WTC11 (cell line): Measurements from ENCODE around the gene COX19. TPM values are rescaled to one million over a fixed set of nuclear protein-coding genes. Genes with fewer than 3 reads are reported as not detected.

Experiments
- ATAC-seq: fragments of 200-7000 bp; cut with Tn5 transposase; 2 replicates; pipeline ENCODE4 v1.10.0; 2021; ENCODE audit warnings: mild to moderate bottlenecking, moderate library complexity
- CTCF ChIA-PET: fragments of 300-600 bp; sonication (Branson Sonifier 250); formaldehyde crosslinking; loops from one replicate; lab custom pipeline; 2021; ENCODE audit warnings: antibody characterized with exemption; lab: Charles Lee
- POLR2A ChIA-PET: fragments of 350-600 bp; sonication (Branson Sonifier 250); formaldehyde crosslinking; loops from one replicate; lab custom pipeline; 2021; ENCODE audit warnings: antibody characterized with exemption; lab: Charles Lee
- DNase-seq: peaks from one replicate; pipeline ENCODE4 v3.0.0; 2021; ENCODE audit warnings: low spot score
- H3K27ac Mint-ChIP-seq: 2 replicates; pipeline ENCODE4 v1.8.0; 2021; ENCODE audit warnings: mixed read lengths
- H3K27me3 Mint-ChIP-seq: 2 replicates; pipeline ENCODE4 v1.8.0; 2021; ENCODE audit warnings: low read depth, mild to moderate bottlenecking, moderate library complexity, mixed read lengths
- H3K36me3 Mint-ChIP-seq: 2 replicates; pipeline ENCODE4 v1.8.0; 2021; ENCODE audit warnings: mixed read lengths
- H3K4me1 Mint-ChIP-seq: 2 replicates; pipeline ENCODE4 v1.8.0; 2022; ENCODE audit warnings: mixed read lengths
- H3K4me3 Mint-ChIP-seq: 2 replicates; pipeline ENCODE4 v1.8.0; 2021; ENCODE audit warnings: mild to moderate bottlenecking, moderate library complexity, mixed read lengths
- H3K9me3 Mint-ChIP-seq: 2 replicates; pipeline ENCODE4 v1.8.0; 2021; ENCODE audit warnings: mixed read lengths
- AFF4 ChIP-seq: sonication (generic); formaldehyde crosslinking; IDR thresholded peaks from 2 replicates; pipeline ENCODE4 v1.8.1; 2023; ENCODE audit warnings: mild to moderate bottlenecking, missing genetic modification reagents, borderline replicate concordance
- CREM ChIP-seq: sonication (generic); formaldehyde crosslinking; IDR thresholded peaks from 2 replicates; pipeline ENCODE4 v1.8.1; 2022; ENCODE audit warnings: mild to moderate bottlenecking, missing genetic modification reagents, moderate library complexity
- FOXK1 ChIP-seq: sonication (generic); formaldehyde crosslinking; IDR thresholded peaks from 2 replicates; pipeline ENCODE4 v1.8.0; 2022; ENCODE audit warnings: mild to moderate bottlenecking, moderate library complexity, missing genetic modification reagents
- GABPB1 ChIP-seq: sonication (generic); formaldehyde crosslinking; IDR thresholded peaks from 2 replicates; pipeline ENCODE4 v1.8.1; 2023; ENCODE audit warnings: mild to moderate bottlenecking, missing genetic modification reagents
- HMGA2 ChIP-seq: fragments of 250-450 bp; sonication (Bioruptor Pico); IDR thresholded peaks from 2 replicates; pipeline ENCODE4 v1.4.0; 2021; ENCODE audit warnings: mild to moderate bottlenecking, moderate library complexity
- IRF2 ChIP-seq: sonication (generic); formaldehyde crosslinking; IDR thresholded peaks from 2 replicates; pipeline ENCODE4 v1.8.0; 2022; ENCODE audit warnings: low read depth, missing genetic modification reagents, borderline replicate concordance
- MXD4 ChIP-seq: fragments of 250-450 bp; sonication (Bioruptor Pico); IDR thresholded peaks from 2 replicates; pipeline ENCODE4 v1.8.0; 2021; ENCODE audit warnings: mild to moderate bottlenecking, moderate library complexity, borderline replicate concordance
- SMAD3 ChIP-seq: sonication (generic); formaldehyde crosslinking; IDR thresholded peaks from 2 replicates; pipeline ENCODE4 v1.8.0; 2022; ENCODE audit warnings: missing genetic modification reagents, mild to moderate bottlenecking, borderline replicate concordance
- SP1 ChIP-seq: sonication (generic); formaldehyde crosslinking; conservative IDR thresholded peaks from 2 replicates; pipeline ENCODE4 v1.8.1; 2022; ENCODE audit warnings: missing genetic modification reagents
- TEAD1 ChIP-seq: sonication (generic); formaldehyde crosslinking; IDR thresholded peaks from 2 replicates; pipeline ENCODE4 v1.8.0; 2022; ENCODE audit warnings: mild to moderate bottlenecking, missing genetic modification reagents
- USF2 ChIP-seq: sonication (generic); formaldehyde crosslinking; IDR thresholded peaks from 2 replicates; pipeline ENCODE4 v1.8.1; 2023; ENCODE audit warnings: mild to moderate bottlenecking, missing genetic modification reagents, moderate library complexity
- ZBTB21 ChIP-seq: sonication (generic); formaldehyde crosslinking; IDR thresholded peaks from 2 replicates; pipeline ENCODE4 v1.8.1; 2023; ENCODE audit warnings: mild to moderate bottlenecking, missing genetic modification reagents, borderline replicate concordance
- ZNF138 ChIP-seq: sonication (generic); formaldehyde crosslinking; conservative IDR thresholded peaks from 2 replicates; pipeline ENCODE4 v1.8.1; 2022; ENCODE audit warnings: mild to moderate bottlenecking, moderate library complexity, missing genetic modification reagents
- total RNA-seq: library from RNA; stranded (reverse); gene quantifications from 3 replicates; pipeline ENCODE4 v1.2.3, GENCODE V29; 2021
- TF ChIP-seq, protein P1 (sequence below): fragments of 250-450 bp; sonication (Bioruptor Pico); IDR thresholded peaks from 2 replicates; pipeline ENCODE4 v2.1.2; 2022; ENCODE audit warnings: mild to moderate bottlenecking, moderate library complexity
- TF ChIP-seq, protein P2 (sequence below): sonication (generic); formaldehyde crosslinking; IDR thresholded peaks from 2 replicates; pipeline ENCODE4 v1.8.1; 2023; ENCODE audit warnings: mild to moderate bottlenecking, missing genetic modification reagents
- TF ChIP-seq, protein P3 (sequence below): sonication (generic); formaldehyde crosslinking; IDR thresholded peaks from 2 replicates; pipeline ENCODE4 v1.8.0; 2022; ENCODE audit warnings: mild to moderate bottlenecking, missing genetic modification reagents
- TF ChIP-seq, protein P4 (sequence below): sonication (generic); formaldehyde crosslinking; IDR thresholded peaks from 2 replicates; pipeline ENCODE4 v1.8.1; 2023; ENCODE audit warnings: mild to moderate bottlenecking, missing genetic modification reagents

The COX19 gene
- total RNA-seq, 1 experiment from 2014 or later, result 13.2 TPM

GRCh38 chr7:952548-953441 is 22.6 kb downstream of the COX19 start:
- no peak for ATAC-seq
- ChIA-PET POLR2A (no interaction called here), CTCF (interaction anchor here (0.8 to 1.4 kb wide), 3 partner anchors 40 to 113 kb away, joined by 3 to 5 read pairs (median 4); no protein-coding TSS in a partner anchor)
- no peaks in the 10 kb centered on the region for H3K9me3 Mint-ChIP-seq
- peaks cover 24% of the 10 kb centered on the region for H3K27me3 Mint-ChIP-seq
- no peak for DNase-seq
- TF ChIP-seq HMGA2 (CRISPR knock-in tag) (no peak), TEAD1 (CRISPR knock-in tag) (no peak), AFF4 (CRISPR knock-in tag) (no peak), FOXK1 (CRISPR knock-in tag) (no peak), CREM (CRISPR knock-in tag) (no peak), MXD4 (no peak), GABPB1 (no peak), SMAD3 (CRISPR knock-in tag) (no peak), IRF2 (CRISPR knock-in tag) (no peak), USF2 (CRISPR knock-in tag) (no peak), ZNF138 (no peak), ZBTB21 (no peak), SP1 (CRISPR knock-in tag) (no peak)
- TF ChIP-seq, protein P1, sequence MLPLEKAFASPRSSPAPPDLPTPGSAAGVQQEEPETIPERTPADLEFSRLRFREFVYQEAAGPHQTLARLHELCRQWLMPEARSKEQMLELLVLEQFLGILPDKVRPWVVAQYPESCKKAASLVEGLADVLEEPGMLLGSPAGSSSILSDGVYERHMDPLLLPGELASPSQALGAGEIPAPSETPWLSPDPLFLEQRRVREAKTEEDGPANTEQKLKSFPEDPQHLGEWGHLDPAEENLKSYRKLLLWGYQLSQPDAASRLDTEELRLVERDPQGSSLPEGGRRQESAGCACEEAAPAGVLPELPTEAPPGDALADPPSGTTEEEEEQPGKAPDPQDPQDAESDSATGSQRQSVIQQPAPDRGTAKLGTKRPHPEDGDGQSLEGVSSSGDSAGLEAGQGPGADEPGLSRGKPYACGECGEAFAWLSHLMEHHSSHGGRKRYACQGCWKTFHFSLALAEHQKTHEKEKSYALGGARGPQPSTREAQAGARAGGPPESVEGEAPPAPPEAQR (CRISPR knock-in tag), result no peak
- TF ChIP-seq, protein P2, sequence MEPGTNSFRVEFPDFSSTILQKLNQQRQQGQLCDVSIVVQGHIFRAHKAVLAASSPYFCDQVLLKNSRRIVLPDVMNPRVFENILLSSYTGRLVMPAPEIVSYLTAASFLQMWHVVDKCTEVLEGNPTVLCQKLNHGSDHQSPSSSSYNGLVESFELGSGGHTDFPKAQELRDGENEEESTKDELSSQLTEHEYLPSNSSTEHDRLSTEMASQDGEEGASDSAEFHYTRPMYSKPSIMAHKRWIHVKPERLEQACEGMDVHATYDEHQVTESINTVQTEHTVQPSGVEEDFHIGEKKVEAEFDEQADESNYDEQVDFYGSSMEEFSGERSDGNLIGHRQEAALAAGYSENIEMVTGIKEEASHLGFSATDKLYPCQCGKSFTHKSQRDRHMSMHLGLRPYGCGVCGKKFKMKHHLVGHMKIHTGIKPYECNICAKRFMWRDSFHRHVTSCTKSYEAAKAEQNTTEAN (CRISPR knock-in tag), result no peak
- TF ChIP-seq, protein P3, sequence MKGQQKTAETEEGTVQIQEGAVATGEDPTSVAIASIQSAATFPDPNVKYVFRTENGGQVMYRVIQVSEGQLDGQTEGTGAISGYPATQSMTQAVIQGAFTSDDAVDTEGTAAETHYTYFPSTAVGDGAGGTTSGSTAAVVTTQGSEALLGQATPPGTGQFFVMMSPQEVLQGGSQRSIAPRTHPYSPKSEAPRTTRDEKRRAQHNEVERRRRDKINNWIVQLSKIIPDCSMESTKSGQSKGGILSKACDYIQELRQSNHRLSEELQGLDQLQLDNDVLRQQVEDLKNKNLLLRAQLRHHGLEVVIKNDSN (CRISPR knock-in tag), result no peak
- TF ChIP-seq, protein P4, sequence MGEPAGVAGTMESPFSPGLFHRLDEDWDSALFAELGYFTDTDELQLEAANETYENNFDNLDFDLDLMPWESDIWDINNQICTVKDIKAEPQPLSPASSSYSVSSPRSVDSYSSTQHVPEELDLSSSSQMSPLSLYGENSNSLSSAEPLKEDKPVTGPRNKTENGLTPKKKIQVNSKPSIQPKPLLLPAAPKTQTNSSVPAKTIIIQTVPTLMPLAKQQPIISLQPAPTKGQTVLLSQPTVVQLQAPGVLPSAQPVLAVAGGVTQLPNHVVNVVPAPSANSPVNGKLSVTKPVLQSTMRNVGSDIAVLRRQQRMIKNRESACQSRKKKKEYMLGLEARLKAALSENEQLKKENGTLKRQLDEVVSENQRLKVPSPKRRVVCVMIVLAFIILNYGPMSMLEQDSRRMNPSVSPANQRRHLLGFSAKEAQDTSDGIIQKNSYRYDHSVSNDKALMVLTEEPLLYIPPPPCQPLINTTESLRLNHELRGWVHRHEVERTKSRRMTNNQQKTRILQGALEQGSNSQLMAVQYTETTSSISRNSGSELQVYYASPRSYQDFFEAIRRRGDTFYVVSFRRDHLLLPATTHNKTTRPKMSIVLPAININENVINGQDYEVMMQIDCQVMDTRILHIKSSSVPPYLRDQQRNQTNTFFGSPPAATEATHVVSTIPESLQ (CRISPR knock-in tag), result no peak
- no peak overlapping the region; the same call in none of the 2 replicates for H3K4me3 Mint-ChIP-seq
- H3K4me1 Mint-ChIP-seq, result peaks cover 10% of the 10 kb centered on the region
- no peaks in the 10 kb centered on the region for H3K36me3 Mint-ChIP-seq
- no peak overlapping the region for H3K27ac Mint-ChIP-seq
